HG03521 (cell line): Measurements from ENCODE around the gene KCTD4.

ENCODE experiments used
- ATAC-seq: cut with Tn5 transposase; IDR thresholded peaks from one replicate; pipeline ENCODE4 v1.9.1; 2021; ENCODE audit warnings: mild to moderate bottlenecking, moderate library complexity; ENCODE audit not compliant: unreplicated experiment

The KCTD4 gene

DNA sequence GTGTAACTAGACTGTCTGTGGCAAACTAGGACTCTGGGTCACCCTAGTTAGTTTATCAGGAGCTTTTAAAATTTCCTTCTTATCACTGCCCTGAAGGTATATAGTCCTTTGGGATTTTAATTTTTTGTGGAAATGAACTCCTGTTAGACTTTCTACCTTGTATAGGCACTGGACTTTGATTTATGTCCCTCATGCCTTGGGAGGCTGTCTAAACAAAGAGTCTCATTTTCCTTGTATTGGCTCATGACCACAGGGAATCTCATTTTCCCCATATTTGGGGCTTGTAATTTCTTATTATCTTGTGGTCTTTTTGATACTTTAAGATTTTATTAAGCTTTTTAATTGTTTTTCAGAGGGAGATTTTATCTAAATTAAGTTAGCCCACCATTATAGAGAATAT, 21.4 kb downstream of the KCTD4 start:
- no peak for ATAC-seq

DNA sequence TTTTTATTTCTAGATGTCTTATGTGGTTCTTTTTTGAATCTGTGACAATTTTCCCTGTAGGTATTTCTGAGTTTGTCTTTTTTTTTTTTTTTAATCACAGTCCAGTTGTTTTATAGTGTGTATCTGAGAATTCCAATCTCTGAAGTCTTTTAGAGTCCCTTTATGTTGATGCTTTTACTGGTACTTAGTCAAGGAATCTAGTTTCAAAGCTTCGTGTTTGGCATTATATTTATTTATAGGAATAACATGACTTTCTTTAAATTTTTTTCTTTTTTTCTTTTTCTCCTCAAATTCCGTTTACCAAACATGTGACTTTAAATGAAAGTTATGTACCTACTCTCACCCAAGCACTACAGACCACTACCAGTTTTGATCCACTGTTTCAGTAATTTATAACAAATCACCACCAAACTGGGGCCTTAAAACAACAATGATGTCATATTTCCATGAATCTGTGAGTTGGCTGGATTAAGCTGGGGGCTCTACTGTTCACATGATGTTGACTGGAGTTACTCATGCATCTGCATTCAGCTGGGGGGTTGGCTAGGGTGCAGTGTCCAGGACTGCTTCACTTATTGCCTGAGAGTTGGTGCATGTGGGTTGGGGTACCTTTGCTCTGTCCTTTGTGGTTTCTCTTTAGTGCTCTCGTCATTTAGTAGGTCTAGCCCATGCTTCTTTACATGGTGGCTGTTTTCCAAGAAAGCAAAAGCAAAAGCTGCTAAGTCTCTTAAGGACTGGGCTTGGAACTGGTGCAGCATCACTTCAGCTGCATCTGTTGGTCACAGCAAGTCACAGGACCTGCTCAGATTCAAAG, 22.3 kb downstream of the KCTD4 start:
- ATAC-seq: no peak

DNA sequence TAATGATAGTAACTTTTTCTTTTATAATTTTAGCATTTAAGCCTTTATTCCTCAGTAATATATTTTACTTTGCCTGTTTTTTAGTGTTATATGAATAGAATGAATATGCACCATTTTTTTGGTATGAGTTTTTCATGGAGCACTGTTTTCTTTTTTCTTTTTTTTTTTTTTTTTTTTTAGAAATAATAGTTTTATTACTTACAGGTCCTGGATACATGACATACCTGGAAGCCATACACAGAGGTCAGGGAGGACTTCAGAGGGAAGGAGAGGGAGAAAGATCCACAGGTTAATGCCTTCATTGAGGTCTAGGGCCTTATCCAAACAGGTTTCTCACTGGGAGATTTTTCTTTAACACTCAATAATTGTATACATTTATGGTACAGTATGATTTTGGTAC, 26.4 kb downstream of the KCTD4 start:
- no peak for ATAC-seq

GRCh38 chr13:45168555-45168930, 32.3 kb downstream of the KCTD4 start:
- ATAC-seq: no peak

GRCh38 chr13:45167611-45168554, 33.0 kb downstream of the KCTD4 start:
- ATAC-seq: no peak

DNA sequence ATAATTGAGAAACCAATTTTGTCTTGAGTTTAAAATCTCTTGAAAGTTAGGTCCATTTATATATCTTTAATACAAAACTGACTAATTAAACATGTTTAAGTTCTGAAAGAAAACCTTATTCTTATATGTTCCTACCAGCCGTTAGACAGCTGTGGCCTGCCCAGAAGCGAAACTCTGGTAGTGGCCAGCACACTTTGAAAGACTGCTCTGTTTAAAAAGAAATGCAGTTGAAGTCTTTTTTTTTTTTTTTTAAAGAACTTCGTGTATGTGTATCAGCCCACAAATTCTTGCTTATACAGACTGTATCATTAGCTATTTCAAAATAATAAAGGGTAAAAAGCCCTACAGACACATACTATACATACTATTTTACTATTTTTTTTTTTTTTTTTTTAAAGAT, 34.0 kb downstream of the KCTD4 start:
- ATAC-seq: no peak

- no peak for ATAC-seq
These were observed 38.0 kb downstream of the KCTD4 start for GRCh38 chr13:45162821-45163220.

GRCh38 chr13:45162194-45162593, 38.7 kb downstream of the KCTD4 start:
- no peak for ATAC-seq

DNA sequence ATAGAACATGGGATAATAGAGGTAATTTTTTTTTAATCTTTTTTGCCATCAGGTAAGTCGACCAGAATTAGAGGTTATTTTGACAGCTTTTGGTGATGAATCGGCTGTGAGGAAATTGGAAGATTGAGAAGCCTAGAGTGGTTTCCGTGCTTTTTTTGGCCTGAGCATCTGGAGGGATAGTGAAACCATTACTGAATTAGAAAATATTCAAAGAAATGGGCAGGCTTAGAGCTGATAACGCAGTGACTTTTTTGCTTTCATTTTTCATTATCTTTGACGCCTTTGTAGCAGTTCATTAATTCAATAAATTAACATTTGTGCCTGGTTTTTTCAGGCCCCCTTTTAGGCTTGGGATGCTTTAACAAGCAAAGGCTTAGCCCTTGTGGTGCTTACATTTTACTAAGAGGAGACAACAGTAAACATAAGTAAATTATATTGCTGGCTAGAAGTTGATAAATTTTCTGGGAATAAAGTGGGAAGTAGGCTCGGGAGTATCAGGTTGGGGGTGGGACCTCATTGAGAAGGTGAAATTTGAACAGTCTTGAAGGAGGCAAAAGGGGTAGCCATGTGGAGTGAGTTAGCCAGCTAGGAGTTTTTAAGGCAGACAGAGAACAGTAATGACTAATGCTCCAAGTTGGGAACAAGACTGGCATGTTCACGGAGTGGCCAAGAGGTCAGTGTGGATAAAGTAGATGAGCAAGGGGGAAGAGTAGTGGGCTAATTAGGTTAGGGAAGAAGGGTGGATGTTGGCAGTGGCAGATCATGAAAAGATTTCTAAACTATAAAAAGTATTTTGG, 44.1 kb downstream of the KCTD4 start:
- no peak for ATAC-seq

- no peak for ATAC-seq
These were observed 50.9 kb downstream of the KCTD4 start for GRCh38 chr13:45149964-45150363.

- no peak for ATAC-seq
These were observed 57.5 kb downstream of the KCTD4 start for GRCh38 chr13:45143346-45143751.
